GM19455 (cell line): Measurements from ENCODE around the gene ERGIC3.
A peak's percentile ranks its signal among the peaks of the same experiment; 100 is the strongest.
"Not testable (repeated sequence)": the region's sequence is repeated elsewhere in the genome, so short reads cannot be mapped to it uniquely, and the experiment has no call there.

ENCODE experiments used
- ATAC-seq: cut with Tn5 transposase; IDR thresholded peaks from one replicate; pipeline ENCODE4 v1.9.1; 2021; ENCODE audit not compliant: unreplicated experiment

The ERGIC3 gene

DNA sequence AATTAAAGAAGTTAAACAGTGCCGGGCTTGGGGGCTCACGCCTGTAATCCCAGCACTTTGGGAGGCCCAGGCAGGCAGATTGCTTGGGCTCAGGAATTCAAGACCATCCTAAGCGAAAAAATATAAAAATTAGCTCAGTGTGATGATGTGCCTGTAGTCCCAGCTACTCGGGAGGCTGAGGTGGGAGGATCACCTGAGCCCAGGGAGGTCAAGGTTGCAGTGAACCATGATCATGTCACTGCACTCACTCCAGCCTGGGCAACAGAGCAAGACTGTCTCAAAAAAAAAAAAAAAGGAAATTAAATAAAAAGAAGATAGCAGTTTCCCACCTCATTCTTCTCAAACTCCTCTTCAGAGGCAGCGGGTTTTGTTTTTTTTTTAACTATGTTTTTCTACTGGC is 24.1 kb upstream of the ERGIC3 start:
- not testable (repeated sequence) for ATAC-seq

DNA sequence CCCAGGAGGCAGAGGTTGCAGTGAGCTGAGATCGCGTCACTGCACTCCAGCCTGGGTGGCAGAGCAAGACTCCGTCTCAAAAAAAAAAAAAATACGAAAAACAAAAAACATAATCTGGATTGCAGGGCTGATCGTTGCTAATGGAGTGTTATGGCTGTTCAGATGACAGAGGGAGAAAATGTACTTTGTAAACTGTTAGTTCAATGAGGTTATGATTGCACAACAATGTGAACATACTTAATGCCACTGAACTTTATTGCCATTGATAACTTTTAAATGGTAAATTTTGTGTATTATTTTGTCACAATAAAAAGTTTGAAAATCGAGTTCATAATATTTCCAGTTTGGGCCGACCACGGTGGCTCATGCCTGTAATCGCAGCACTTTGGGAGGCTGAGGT is 22.9 kb upstream of the ERGIC3 start:
- no peak for ATAC-seq

DNA sequence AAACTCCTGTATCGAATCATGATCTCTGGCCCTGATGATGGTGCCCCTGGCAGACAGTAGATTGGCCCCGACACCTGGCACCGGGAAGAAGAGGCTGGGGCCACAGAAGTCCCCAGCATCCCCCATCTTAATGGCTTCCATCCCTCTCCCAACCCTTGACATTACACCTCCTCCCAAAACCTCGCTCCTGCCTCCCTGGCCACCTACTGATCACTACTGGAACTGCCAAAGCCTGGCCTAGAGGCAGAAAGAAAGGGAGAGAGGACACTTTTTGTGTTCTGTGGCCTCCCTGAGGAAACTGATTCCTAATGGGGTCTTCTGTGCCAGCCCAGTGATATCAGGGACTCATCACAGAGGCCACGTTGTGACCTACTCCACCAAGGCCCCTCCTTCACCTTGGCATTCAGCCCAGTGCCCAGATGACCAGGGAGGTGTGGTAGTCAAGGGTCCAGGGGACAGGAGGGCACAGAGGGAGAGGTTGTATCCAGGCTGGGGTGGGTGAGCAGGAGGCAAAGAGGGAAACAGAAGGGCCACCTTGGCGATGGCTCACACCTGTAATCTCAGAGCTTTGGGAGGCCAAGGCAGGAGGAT is 18.5 kb upstream of the ERGIC3 start:
- ATAC-seq, result no peak

DNA sequence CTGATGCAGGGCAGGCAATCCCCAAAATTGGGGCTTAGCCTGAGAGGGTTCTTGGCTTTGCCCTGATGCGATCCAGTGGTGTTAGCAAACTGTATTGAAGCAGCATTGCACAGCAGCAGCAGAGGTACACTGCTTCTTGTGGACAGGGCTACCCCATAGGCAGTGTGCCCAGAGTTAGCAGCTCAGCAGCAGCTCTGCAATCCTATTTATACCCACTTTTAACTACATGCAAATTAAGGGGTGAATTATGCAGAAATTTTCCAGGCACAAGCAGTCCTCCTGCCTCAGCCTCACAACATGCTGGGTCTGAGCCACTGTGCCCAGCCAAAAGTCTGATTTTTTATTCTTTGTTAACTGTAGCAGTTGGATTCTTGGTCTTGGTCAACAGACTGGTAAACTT is 16.2 kb upstream of the ERGIC3 start:
- ATAC-seq, result no peak

DNA sequence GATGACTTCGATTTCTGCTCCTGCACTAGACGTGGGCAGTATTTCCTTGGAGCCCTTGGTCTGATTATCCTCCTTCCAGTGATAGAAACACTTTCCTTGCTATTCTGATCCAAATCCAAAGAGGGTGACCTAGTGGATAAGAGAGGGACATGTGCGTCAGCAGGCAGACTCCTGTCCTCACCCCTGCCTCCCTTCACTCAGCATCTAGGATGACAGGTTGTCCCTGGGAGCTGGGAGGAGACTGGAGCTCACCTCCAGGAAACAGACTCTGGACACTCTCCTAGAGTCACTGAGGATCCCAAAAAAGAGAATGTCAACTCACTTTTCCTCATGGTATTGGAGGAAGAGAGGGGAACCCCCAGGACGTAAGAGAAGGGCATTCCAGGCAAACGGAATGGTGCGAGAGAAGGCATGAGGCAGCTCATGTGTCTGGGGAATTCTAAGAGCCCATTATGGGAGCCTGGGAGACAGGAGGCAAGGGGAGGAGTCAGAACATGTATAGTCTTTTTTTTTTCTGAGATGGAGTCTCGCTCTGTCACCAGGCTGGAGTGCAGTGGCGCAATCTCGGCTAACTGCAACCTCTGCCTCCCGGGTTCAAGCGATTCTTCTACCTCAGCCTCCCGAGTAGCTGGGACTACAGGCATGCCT is 14.6 kb upstream of the ERGIC3 start:
- no peak for ATAC-seq

DNA sequence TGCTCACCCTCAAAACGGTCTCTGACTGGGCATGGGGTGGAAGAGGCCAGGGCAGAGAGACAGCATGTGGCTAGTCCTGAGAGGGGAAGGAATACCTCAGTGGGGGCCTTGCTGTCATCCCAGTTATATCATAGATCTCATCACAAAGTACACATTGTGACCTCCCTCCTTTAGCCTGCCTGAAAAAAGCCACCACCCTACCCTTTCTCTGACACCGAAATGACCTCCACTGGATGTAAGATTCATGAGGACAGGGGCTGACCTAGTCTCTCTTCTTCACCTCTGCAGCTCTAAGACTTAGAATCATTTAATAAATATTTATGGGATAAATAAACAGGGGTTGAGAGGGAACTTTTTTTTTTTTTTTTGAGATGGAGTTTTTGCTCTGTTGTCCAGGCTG is 12.3 kb upstream of the ERGIC3 start, which contains the start of gene C20orf173:
Gene C20orf173, minus strand, starts transcription at position 101 of the 400 bp plus-strand sequence. CDS start 279 bp downstream, outside the sequence.
- no peak for ATAC-seq

DNA sequence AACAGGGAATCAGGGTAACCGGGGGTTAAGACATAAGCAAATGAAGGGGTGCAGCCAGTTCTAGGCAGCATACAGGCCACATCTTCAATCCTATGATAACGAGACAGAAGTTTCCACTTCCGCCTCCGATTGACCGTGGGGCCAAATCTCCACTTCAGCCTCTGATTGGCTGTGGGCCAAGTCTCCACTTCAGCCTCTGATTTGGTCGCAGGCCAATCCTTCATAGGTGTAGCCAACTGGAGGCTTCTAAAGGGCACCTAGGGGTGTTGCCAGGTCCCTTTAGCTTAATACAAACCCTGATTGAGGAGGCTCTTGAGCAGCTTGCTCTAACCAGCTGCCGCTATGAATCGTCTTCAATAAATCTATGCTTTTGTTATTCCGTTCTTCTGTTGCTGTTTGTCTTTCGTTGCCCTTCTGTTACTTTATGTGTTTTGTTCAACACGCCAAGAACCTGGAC is 2.1 kb upstream of the ERGIC3 start:
- peak; percentile 63 for ATAC-seq

DNA sequence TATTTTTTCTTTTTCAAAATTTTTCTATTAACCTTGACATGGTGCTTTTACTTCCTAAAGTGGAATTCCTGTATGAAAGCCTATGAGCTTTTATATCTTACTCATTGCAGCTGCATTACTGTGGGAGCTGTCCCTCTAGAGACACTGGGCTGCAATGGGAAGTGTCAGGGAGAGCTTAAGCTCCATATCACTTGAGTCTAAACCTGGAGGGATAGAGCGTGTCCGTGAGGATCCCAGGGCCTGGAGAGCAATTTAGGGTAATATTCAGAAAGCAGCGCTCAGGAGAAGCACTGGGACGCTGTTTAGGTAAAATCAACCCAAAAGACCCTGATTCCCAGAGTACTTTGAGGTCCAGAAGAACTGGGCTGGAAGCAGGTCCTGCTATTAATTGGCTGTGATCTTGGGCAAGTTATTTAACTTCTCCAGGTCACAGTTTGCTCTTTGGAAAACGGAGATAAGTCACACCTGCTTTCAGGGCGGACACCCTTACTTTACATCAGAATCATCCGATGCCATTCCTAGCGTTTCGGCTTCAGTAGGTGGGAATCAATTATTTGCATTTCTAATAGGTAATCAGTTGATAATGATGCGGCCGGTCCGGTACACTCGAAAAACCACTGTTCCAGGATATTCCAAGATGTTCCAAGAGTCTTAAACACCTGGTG is 628 bp upstream of the ERGIC3 start:
- ATAC-seq, result no peak

DNA sequence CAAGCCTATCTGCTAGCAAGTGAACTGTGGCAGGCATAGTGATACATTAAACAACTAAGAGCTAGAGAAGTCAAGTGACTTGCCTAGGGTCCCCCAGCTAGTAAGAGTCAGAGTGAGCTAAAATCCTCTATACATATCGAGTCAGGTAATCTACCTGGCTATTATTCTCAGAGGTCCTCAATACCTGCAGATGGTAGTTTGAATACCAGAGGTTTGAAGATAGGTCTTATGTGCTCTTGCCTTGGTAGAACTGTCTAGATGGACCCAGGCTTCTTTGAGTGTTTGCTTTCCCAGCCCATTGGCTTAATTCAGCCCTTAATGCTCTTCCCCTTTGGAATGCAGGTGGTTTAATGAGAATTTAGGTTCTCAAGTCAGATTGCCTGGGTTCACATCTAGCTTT is 1.1 kb downstream of the ERGIC3 start:
- ATAC-seq, result no peak

DNA sequence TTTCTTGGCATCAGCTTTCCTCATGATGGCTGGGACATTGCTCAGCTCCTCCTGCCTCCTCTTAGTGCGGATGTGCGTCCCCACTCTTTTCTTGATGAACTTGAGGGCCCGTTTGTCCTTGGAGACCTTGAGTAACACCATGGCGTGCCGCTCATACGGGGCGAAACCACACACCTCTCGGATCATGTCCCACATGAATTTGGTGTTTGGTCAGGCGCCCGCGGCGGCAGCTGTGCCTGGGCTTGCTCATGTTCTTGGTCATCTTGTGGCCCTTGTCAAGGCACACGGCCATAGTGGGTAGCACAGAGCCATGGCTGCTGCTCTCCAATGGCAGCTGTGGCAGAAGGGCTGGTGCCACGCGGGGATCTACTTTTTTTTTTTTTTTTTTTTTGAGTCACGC is 2.6 kb downstream of the ERGIC3 start:
- no peak for ATAC-seq

DNA sequence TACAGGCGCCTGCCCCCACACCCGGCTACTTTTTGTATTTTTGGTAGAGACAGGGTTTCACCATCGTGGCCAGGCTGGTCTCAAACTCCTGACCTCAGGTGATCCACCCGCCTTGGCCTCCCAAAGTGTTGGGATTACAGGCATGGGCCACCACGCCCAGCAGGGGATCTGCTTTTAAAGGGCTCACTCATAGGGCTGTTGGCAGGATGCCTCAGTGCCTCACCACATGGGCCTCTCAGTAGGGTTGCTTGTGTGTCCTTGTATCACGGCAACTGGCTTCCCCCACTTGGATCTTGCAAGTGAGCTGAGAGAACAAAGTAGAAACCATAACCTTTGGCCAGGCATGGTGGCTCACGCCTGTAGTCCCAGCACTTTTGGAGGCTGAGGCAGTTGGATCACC is 3.1 kb downstream of the ERGIC3 start:
- ATAC-seq, result not testable (repeated sequence)

DNA sequence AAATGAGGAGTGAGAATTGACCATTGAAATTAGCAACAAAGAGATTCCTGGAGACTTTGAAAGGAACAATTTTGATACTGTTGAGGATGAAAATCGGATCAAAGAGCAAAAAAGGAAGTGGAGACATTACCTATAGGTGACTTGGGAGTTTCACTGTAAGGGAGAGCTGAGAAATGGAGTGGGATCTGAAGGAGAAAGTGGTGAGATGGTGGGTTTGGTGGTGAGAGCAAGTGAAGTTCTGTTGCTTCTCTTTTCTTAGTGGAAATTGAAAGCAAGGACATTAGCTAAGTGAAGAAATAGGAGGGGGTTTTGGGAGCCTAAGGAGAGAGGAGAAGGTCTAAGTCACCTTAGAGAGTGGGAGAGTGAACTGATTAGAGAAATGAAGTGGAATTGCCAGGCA is 4.2 kb downstream of the ERGIC3 start:
- no peak for ATAC-seq

DNA sequence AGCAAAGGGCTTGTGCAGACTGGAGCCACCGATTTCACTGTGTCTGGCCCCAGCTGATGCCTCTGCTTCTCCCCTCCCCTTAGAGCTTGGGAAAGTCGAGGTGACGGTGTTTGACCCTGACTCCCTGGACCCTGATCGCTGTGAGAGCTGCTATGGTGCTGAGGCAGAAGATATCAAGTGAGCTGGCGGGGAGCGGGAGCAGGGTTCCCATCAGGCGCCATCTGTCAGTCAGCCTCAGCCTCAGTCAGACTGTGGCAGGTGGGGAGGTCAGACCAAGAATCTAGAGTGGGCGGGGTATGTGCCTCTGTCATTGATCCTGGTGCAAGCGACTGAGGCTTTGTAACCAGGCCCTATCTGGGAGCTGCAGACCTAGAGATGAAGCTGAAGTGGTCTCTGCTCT is 5.5 kb downstream of the ERGIC3 start:
- no peak for ATAC-seq

DNA sequence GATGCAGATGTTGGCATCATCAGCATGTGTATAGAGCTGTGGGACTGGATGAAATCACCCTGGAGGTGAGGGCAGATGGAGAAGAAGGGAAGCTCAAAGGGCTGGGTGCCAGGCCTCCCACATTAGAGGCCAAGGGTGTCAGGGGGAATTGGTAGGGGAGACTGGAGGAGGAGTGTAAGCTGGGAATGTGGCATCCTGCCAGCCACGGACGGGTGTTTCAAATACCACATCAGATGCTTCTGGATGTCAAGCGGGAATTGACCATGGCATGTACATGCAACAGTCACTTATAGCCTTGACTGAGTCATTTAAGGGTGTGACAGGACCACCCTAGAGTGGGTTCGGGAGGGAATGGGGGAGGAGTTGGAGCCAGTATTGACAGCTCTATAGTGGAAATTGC is 9.6 kb downstream of the ERGIC3 start:
- ATAC-seq, result no peak

DNA sequence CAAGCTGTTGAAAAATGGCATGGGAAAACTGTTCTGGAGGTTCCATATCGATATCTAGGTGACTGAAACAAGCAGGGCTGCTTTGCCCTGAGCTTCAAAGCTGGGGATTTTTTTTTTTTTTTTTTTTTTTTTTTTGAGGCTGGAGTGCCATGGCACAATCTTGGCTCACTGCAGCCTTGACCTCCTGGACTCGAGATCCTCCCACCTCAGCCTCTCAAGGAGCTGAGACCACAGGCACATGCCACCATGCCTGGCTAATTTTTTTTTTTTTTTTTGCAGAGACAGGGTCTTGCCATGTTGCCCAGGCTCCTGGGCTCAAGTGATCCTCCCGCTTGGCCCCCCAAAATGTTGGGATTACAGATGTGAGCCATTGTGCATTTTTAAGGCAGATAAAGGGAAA is 11.0 kb downstream of the ERGIC3 start:
- no peak for ATAC-seq

DNA sequence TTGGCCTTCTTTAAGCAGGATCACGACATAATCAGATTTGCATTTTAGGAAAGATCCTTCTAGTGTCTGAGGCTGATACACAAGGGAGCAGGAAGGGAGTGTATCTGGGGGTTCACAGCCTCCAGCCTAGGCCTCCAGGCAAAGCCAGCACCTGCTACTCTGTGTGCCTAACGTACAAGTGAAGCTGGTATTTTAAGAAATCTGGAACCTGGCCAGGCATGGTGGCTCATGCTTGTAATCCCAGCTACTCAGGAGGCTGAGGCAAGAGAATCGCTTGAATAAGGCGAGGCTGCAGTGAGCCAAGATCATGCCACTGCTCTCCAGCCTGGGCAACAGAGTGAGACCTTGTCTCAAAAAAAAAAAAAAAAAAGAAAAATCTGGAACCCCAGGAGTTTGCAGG is 13.6 kb downstream of the ERGIC3 start:
- not testable (repeated sequence) for ATAC-seq

DNA sequence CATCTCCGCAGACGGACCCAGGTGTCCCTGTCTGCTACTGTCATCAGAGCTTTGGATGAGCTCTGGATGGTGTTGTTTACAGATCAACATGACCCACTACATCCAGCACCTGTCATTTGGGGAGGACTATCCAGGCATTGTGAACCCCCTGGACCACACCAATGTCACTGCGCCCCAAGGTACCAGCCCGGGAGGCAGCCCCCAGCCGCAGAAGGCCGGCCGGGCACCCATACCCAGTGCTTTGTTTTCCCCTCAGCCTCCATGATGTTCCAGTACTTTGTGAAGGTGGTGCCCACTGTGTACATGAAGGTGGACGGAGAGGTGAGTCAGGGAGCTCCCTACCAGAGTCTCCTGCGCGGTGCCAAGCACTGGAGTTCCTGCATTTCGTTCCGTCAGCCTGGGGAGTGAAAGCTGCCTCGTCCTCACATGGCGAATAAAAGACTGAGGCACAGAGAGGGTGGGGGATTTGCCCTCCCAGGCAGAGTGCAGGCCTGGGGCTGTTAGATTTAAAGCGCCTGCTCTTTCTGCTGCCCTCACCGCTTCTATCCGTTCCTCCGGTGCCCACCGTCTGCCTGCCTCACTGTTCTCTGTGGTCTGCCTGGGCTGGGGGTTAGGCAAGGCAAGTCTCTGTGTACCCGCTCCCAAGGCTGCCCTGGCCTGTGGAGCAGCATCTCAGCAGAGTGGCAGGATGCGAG is 14.2 kb downstream of the ERGIC3 start:
- no peak for ATAC-seq

DNA sequence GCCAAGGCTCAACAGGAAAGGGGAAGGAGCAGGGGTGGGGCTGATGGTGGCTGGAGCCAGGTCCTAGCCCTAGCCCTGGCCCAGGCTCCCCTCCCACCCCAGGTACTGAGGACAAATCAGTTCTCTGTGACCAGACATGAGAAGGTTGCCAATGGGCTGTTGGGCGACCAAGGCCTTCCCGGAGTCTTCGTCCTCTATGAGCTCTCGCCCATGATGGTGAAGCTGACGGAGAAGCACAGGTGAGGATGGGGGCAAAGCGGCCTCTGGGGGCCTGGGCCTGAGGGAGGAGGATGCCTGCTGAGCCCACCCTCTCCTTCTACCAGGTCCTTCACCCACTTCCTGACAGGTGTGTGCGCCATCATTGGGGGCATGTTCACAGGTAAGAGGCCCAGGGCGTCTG is 15.0 kb downstream of the ERGIC3 start:
- no peak for ATAC-seq

DNA sequence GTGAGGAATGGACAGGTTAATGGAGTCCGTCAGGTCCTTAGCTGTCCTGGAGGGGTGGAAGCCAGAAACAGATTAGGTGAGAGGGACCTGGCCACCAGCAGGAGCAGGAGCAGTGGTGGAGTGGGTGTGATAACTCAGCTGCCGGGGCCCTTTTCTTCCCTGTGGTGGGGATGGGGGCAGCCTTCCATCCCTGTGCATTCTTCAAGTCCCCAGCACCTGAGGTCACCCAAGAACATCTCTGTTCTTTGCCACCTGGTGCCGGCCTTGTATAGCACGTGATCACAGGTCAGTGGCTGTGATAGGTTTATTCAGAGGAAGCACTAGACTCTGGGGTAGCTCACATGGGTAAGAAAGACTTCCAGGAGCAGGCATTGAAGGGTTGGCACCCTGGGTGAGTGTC is 16.6 kb downstream of the ERGIC3 start:
- ATAC-seq, result no peak

DNA sequence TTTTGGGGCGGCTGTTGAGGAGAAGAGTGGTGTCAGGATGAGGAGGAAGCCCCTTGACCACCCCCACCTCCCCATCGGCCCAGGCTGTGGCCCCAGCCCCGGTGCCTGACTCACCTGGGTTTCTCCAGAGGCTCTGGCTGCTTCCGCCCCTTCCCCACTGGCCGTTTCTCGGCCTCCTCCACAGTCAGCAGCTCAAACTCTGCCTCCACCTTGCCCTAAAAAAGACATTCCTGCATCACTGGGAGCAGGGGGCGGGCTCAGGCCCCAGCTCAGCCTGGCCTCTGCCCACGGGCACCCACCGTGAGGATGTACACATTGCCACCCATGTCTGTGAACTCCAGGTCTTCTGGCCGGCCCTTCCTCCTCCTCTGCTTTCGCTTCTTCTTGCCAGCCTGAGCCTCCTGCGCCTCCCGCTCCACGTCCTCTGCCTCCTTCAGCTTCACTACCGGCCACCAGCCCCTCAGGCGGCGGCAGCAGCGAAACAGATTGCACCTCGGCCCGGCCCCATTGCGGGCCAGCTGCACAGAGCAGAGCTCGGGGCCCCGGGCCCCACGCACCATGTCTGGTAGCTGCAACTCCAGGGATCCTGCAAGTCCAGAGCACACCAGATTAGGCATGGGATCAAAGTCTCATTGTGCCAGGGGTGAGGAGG is 17.3 kb downstream of the ERGIC3 start:
- ATAC-seq, result no peak

DNA sequence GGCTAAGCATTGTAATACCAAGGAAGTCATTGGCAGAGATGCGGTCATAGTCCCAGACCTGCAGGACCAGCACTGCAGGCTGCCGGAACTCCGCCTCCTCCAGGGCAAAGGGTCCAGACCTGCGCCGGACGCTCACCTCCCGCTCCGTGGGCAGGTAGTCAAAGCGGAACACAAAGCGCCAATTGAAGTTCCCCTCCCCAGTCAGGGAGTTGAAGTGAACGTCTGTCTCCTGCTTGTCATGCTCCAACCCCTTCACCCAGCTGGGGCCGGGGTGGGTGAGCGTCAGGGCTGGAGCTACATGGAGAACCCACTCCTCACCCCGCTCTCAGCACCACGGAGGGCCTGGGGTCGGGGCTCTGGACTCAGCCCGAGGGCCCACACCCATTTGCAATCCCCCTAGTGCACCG is 18.2 kb downstream of the ERGIC3 start:
- ATAC-seq, result no peak
